HL-60/S4 treated with phorbol 12-myristate 13-acetate at 8.2 ng/mL for 4 days and 3 days (cell line): Measurements from ENCODE around the gene PRR7.

Experiments
- in situ Hi-C: fragments of 300-500 bp; cut with MboI; formaldehyde crosslinking; loops from 2 replicates; pipeline ENCODE4 v1.15.0; 2022; ENCODE audit warnings: low sequenced_read_pairs

Gene PRR7

GRCh38 chr5:177496070-177496726 is 49.6 kb downstream of the PRR7 start:
- in situ Hi-C loops, result no loop called here

GRCh38 chr5:177496727-177497291 is 50.2 kb downstream of the PRR7 start:
- in situ Hi-C loops, result no loop called here

- in situ Hi-C loops, result no loop called here
These were observed 50.8 kb downstream of the PRR7 start, which contains the start of gene PDLIM7 for GRCh38 chr5:177497292-177498012. Gene PDLIM7, minus strand, starts transcription at chr5:177497604. Its CDS starts 1,092 bp downstream, at chr5:177496512.

- in situ Hi-C loops, result no loop called here
These were observed 51.6 kb downstream of the PRR7 start for GRCh38 chr5:177498013-177498787.

- in situ Hi-C loops, result no loop called here
These were observed 53.2 kb downstream of the PRR7 start for GRCh38 chr5:177499842-177500241.

- in situ Hi-C loops, result no loop called here
These were observed 54.3 kb downstream of the PRR7 start for GRCh38 chr5:177500685-177501522.

- in situ Hi-C loops, result no loop called here
These were observed 55.5 kb downstream of the PRR7 start for GRCh38 chr5:177501874-177502678.

- in situ Hi-C loops, result no loop called here
These were observed 56.3 kb downstream of the PRR7 start for GRCh38 chr5:177502886-177503285.

GRCh38 chr5:177503351-177504085 is 56.9 kb downstream of the PRR7 start:
- in situ Hi-C loops, result no loop called here

GRCh38 chr5:177504086-177505056 is 57.8 kb downstream of the PRR7 start:
- in situ Hi-C loops, result no loop called here

GRCh38 chr5:177505075-177505474 is 58.5 kb downstream of the PRR7 start:
- in situ Hi-C loops, result no loop called here
